Astrocyte (in vitro differentiated cells and primary cell): Measurements from ENCODE around the gene MRPL10. TPM values are rescaled to one million over a fixed set of nuclear protein-coding genes. Genes with fewer than 3 reads are reported as not detected.

Experiments
- DNase-seq: peaks from one replicate; pipeline ENCODE4 v3.0.0-alpha.2; 2010; ENCODE audit warnings: low read depth
- FAIRE-seq: peaks from 2 replicates; lab custom pipeline; 2011; peaks lifted over from hg19 to GRCh38; lab: Jason Lieb, UNC
- H2AFZ ChIP-seq: 2 replicates; pipeline ENCODE4 v1.6.0; 2012; ENCODE audit warnings: low read depth, low read length, inconsistent platforms
- H3K27ac ChIP-seq: 2 replicates; pipeline ENCODE4 v1.5.1; 2011; ENCODE audit warnings: low read depth, low read length, inconsistent platforms
- H3K27me3 ChIP-seq: 2 replicates; pipeline ENCODE4 v1.6.0; 2011; ENCODE audit warnings: low read length, inconsistent platforms; ENCODE audit not compliant: insufficient read depth
- H3K36me3 ChIP-seq: 2 replicates; pipeline ENCODE4 v1.5.1; 2011; ENCODE audit warnings: low read length, inconsistent platforms; ENCODE audit not compliant: insufficient read depth
- H3K4me1 ChIP-seq: 2 replicates; pipeline ENCODE4 v1.5.1; 2011; ENCODE audit warnings: low read length, inconsistent platforms; ENCODE audit not compliant: insufficient read depth
- H3K4me2 ChIP-seq: 2 replicates; pipeline ENCODE4 v1.6.0; 2012; ENCODE audit warnings: low read length, inconsistent platforms
- H3K4me3 ChIP-seq: 2 replicates; pipeline ENCODE4 v1.5.1; 2011; ENCODE audit warnings: low read depth, mild to moderate bottlenecking, low read length, inconsistent platforms; ENCODE audit not compliant: insufficient read depth
- H3K79me2 ChIP-seq: 2 replicates; pipeline ENCODE4 v1.6.0; 2012; ENCODE audit warnings: mild to moderate bottlenecking, low read length, inconsistent platforms; ENCODE audit not compliant: insufficient read depth
- H3K9ac ChIP-seq: 2 replicates; pipeline ENCODE4 v1.6.0; 2012; ENCODE audit warnings: mild to moderate bottlenecking, low read length, inconsistent platforms
- H3K9me3 ChIP-seq: 2 replicates; pipeline ENCODE4 v1.5.1; 2012; ENCODE audit warnings: low read depth, mild to moderate bottlenecking, low read length, inconsistent platforms; ENCODE audit not compliant: insufficient read depth
- H4K20me1 ChIP-seq: 2 replicates; pipeline ENCODE4 v1.6.0; 2012; ENCODE audit warnings: low read length, inconsistent platforms; ENCODE audit not compliant: insufficient read depth
- H3K27ac Mint-ChIP-seq: one replicate; pipeline ENCODE4 v1.8.0; 2021; ENCODE audit warnings: mild to moderate bottlenecking, mixed read lengths; ENCODE audit not compliant: unreplicated experiment
- H3K27me3 Mint-ChIP-seq: one replicate; pipeline ENCODE4 v1.8.0; 2021; ENCODE audit warnings: low read depth, mixed read lengths; ENCODE audit not compliant: unreplicated experiment
- H3K36me3 Mint-ChIP-seq: one replicate; pipeline ENCODE4 v1.8.0; 2021; ENCODE audit warnings: low read depth, mixed read lengths; ENCODE audit not compliant: unreplicated experiment
- H3K4me1 Mint-ChIP-seq: one replicate; pipeline ENCODE4 v1.8.0; 2021; ENCODE audit warnings: low read depth, mixed read lengths; ENCODE audit not compliant: unreplicated experiment
- H3K4me3 Mint-ChIP-seq: one replicate; pipeline ENCODE4 v1.8.0; 2021; ENCODE audit warnings: mild to moderate bottlenecking, moderate library complexity, mixed read lengths; ENCODE audit not compliant: unreplicated experiment
- H3K9me3 Mint-ChIP-seq: one replicate; pipeline ENCODE4 v1.8.0; 2021; ENCODE audit warnings: mild to moderate bottlenecking, mixed read lengths; ENCODE audit not compliant: unreplicated experiment
- CTCF ChIP-seq: IDR thresholded peaks from 2 replicates; pipeline ENCODE4 v1.5.1; 2011; ENCODE audit warnings: low read depth, mild to moderate bottlenecking, inconsistent platforms, low read length, moderate library complexity; ENCODE audit not compliant: insufficient read depth
- EZH2 ChIP-seq: IDR thresholded peaks from 2 replicates; pipeline ENCODE4 v1.6.1; 2012; ENCODE audit warnings: mild to moderate bottlenecking, low read length, inconsistent platforms; ENCODE audit not compliant: insufficient read depth
- total RNA-seq: library from RNA; stranded (reverse); gene quantifications from 2 replicates; pipeline ENCODE4 v1.2.1, GENCODE V29; 2021

Gene MRPL10
- total RNA-seq, 1 donor from 2014 or later = 33.2 TPM

- H3K79me2 ChIP-seq = no peaks in the 10 kb centered on the region
- peaks cover 6% of the 10 kb centered on the region for H3K4me1 ChIP-seq
- H3K27ac ChIP-seq = no peak overlapping the region
- DNase-seq (peak; percentile 18), FAIRE-seq (no peak)
- H3K9ac ChIP-seq = no peak overlapping the region
- peaks cover 69% of the 10 kb centered on the region for H3K27me3 Mint-ChIP-seq
- H2AFZ ChIP-seq = no peak overlapping the region
- H4K20me1 ChIP-seq = no peaks in the 10 kb centered on the region
- no peak overlapping the region for H3K4me2 ChIP-seq
- H3K27me3 ChIP-seq = peaks cover 54% of the 10 kb centered on the region
- no peaks in the 10 kb centered on the region for H3K4me1 Mint-ChIP-seq
- no peak overlapping the region for H3K4me3 Mint-ChIP-seq
- TF ChIP-seq EZH2 (no peak), CTCF (no peak)
- H3K36me3 Mint-ChIP-seq = no peaks in the 10 kb centered on the region
- no peaks in the 10 kb centered on the region for H3K36me3 ChIP-seq
- H3K9me3 Mint-ChIP-seq = no peaks in the 10 kb centered on the region
- no peak overlapping the region for H3K27ac Mint-ChIP-seq
- H3K4me3 ChIP-seq = no peak overlapping the region
- no peaks in the 10 kb centered on the region for H3K9me3 ChIP-seq
Observed at GRCh38 chr17:47785538-47786123, 45.7 kb downstream of the MRPL10 start.

- no peak for FAIRE-seq
- no peak overlapping the region for H3K27ac ChIP-seq
- H3K4me1 ChIP-seq = no peaks in the 10 kb centered on the region
- no peaks in the 10 kb centered on the region for H3K4me1 Mint-ChIP-seq
- H3K9me3 Mint-ChIP-seq = no peaks in the 10 kb centered on the region
- no peak overlapping the region for H3K4me3 Mint-ChIP-seq
- H3K36me3 Mint-ChIP-seq = no peaks in the 10 kb centered on the region
- no peak for TF ChIP-seq CTCF
- no peak for TF ChIP-seq EZH2
- no peak overlapping the region for H3K9ac ChIP-seq
- no peaks in the 10 kb centered on the region for H3K36me3 ChIP-seq
- no peaks in the 10 kb centered on the region for H4K20me1 ChIP-seq
- H3K9me3 ChIP-seq = no peaks in the 10 kb centered on the region
- peaks cover 43% of the 10 kb centered on the region for H3K27me3 ChIP-seq
- H3K27ac Mint-ChIP-seq = no peak overlapping the region
- H3K79me2 ChIP-seq = no peaks in the 10 kb centered on the region
- no peak for DNase-seq
- no peak overlapping the region for H2AFZ ChIP-seq
- H3K4me3 ChIP-seq = no peak overlapping the region
- H3K27me3 Mint-ChIP-seq = peaks cover 64% of the 10 kb centered on the region
- H3K4me2 ChIP-seq = no peak overlapping the region
Observed at GRCh38 chr17:47781397-47781796, 49.9 kb downstream of the MRPL10 start.

DNA sequence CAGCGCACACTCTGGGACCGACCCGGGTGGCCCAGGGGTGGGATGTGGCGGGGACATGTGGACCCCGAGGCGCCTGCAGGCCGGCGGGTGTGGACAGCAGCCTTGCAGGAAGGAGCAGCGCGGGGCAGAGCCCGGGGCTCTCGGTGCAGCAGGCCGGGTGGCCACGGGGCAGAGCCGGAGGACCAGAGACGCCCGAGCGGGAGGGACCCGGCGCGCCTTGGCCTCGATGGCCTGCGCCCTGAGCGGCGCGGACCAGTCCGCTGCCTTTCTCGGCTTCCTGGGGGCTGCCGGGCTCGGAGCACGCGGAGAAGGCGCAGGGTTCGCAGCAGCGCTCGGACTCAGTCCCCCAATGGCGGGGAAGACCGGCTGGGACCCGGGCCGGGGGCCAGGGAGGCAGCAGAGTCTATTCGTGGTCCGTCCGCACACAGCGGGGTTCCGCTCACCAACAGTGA, 53.1 kb downstream of the MRPL10 start:
- Histone ChIP-seq H3K79me2 (no peaks in the 10 kb centered on the region), H3K4me3 (no peak overlapping the region), H4K20me1 (no peaks in the 10 kb centered on the region), H3K4me2 (no peak overlapping the region), H3K4me1 (no peaks in the 10 kb centered on the region), H2AFZ (no peak overlapping the region), H3K27me3 (peaks cover 49% of the 10 kb centered on the region), H3K9ac (no peak overlapping the region), H3K36me3 (no peaks in the 10 kb centered on the region), H3K27ac (no peak overlapping the region), H3K9me3 (no peaks in the 10 kb centered on the region)
- FAIRE-seq = no peak
- TF ChIP-seq EZH2 (peak; percentile 56), CTCF (no peak)
- Mint-ChIP-seq H3K36me3 (no peaks in the 10 kb centered on the region), H3K9me3 (peaks cover 2% of the 10 kb centered on the region), H3K4me3 (no peak overlapping the region), H3K4me1 (no peaks in the 10 kb centered on the region), H3K27ac (no peak overlapping the region), H3K27me3 (peaks cover 70% of the 10 kb centered on the region)
- no peak for DNase-seq
